DOHH2 (cell line): Measurements from ENCODE around the gene ABI3BP.

ENCODE experiments used
- EZH2phosphoT487 ChIP-seq: fragments of 200-600 bp; sonication (generic); IDR thresholded peaks from 2 replicates; pipeline ENCODE4 v1.6.1; 2017; ENCODE audit warnings: borderline replicate concordance, mild to moderate bottlenecking, antibody characterized with exemption, low read length, moderate library complexity, mixed read lengths
- TF ChIP-seq, protein P1 (sequence below): fragments of 200-600 bp; sonication (generic); IDR thresholded peaks from one replicate; pipeline ENCODE4 v1.5.1; 2014; ENCODE audit warnings: antibody characterized with exemption, mild to moderate bottlenecking, low read depth, low read length; ENCODE audit not compliant: poor library complexity, severe bottlenecking

DNA sequence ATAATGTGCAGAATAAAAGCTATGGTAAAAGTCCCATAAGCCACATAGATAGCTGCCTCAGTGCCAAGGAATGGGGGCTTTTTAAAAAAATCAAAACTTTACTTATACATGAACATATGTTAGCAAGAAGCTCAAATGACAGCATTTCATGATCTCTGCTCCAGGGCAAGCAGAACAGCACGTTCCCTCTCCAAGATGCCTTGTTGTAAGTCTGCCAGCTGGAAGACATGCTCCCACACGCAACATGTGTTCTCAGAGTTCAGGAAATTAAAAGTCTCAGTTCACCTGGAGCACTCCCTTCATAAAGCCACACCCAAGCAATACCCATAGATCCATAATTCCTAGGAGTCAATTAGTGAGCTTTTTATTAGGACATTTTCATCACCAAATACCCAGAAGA is 52.2 kb downstream of the ABI3BP start:
- TF ChIP-seq, protein P1, sequence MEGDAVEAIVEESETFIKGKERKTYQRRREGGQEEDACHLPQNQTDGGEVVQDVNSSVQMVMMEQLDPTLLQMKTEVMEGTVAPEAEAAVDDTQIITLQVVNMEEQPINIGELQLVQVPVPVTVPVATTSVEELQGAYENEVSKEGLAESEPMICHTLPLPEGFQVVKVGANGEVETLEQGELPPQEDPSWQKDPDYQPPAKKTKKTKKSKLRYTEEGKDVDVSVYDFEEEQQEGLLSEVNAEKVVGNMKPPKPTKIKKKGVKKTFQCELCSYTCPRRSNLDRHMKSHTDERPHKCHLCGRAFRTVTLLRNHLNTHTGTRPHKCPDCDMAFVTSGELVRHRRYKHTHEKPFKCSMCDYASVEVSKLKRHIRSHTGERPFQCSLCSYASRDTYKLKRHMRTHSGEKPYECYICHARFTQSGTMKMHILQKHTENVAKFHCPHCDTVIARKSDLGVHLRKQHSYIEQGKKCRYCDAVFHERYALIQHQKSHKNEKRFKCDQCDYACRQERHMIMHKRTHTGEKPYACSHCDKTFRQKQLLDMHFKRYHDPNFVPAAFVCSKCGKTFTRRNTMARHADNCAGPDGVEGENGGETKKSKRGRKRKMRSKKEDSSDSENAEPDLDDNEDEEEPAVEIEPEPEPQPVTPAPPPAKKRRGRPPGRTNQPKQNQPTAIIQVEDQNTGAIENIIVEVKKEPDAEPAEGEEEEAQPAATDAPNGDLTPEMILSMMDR = no peak
- TF ChIP-seq EZH2phosphoT487 = no peak
